Measurements from ENCODE around the gene OOSP3. TPM values are rescaled to one million over a fixed set of nuclear protein-coding genes. Genes with fewer than 3 reads are reported as not detected.

OOSP3 gene
- total and polyA plus RNA-seq, 2 donors (not counting 3 experiments of a cell fraction or from before 2014, with no cell fraction given) = not detected

DNA sequence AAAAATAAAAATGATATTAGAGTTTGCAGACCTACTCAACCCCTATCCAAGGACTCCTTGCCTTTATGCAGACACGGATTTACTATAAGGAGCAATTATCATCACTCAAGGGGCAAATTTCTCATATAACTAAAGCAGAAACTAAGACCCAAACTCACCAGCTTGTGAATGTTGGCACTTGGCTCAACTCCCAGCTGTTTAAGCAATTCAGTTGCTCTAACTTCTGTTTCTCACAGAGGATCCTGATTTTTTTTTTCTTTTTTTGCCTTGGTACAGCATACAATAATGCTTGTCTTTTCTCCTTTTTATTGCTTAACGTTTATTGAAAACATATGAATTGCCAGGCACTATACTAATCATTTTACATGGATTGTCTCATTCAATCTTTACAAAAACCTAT lies 23.7 kb upstream of the OOSP3 start:
- no peak overlapping the region for H2AFZ ChIP-seq (ENCODE audit: low read depth, low read length)
- no peak for TF ChIP-seq GATA2 (IDR thresholded peaks at IDR 0.05; ENCODE audit: insufficient read depth, insufficient read length, low read depth, low read length)
- no peak for TF ChIP-seq JUN (IDR thresholded peaks at IDR 0.05; ENCODE audit: borderline replicate concordance, insufficient read depth, insufficient read length, low read depth)
- TF ChIP-seq EZH2 (IDR thresholded peaks at IDR 0.05; ENCODE audit: borderline replicate concordance, low read depth, low read length, severe bottlenecking) = no peak
- no peak for TF ChIP-seq POLR2A (IDR thresholded peaks at IDR 0.05; ENCODE audit: low read depth, low read length)
- TF ChIP-seq POLR2AphosphoS5 (IDR thresholded peaks at IDR 0.05; ENCODE audit: insufficient read depth, low read depth, low read length) = no peak
- TF ChIP-seq FOS (IDR thresholded peaks at IDR 0.05; ENCODE audit: borderline replicate concordance, insufficient read depth, low read length) = no peak
- TF ChIP-seq MYC (IDR thresholded peaks at IDR 0.05; ENCODE audit: low read depth, low read length) = no peak
- TF ChIP-seq, protein P1, sequence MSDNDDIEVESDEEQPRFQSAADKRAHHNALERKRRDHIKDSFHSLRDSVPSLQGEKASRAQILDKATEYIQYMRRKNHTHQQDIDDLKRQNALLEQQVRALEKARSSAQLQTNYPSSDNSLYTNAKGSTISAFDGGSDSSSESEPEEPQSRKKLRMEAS (IDR thresholded peaks at IDR 0.05; ENCODE audit: insufficient read depth, insufficient read length) = no peak
- TF ChIP-seq, protein P2, sequence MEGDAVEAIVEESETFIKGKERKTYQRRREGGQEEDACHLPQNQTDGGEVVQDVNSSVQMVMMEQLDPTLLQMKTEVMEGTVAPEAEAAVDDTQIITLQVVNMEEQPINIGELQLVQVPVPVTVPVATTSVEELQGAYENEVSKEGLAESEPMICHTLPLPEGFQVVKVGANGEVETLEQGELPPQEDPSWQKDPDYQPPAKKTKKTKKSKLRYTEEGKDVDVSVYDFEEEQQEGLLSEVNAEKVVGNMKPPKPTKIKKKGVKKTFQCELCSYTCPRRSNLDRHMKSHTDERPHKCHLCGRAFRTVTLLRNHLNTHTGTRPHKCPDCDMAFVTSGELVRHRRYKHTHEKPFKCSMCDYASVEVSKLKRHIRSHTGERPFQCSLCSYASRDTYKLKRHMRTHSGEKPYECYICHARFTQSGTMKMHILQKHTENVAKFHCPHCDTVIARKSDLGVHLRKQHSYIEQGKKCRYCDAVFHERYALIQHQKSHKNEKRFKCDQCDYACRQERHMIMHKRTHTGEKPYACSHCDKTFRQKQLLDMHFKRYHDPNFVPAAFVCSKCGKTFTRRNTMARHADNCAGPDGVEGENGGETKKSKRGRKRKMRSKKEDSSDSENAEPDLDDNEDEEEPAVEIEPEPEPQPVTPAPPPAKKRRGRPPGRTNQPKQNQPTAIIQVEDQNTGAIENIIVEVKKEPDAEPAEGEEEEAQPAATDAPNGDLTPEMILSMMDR (IDR thresholded peaks at IDR 0.05; ENCODE audit: extremely low read depth in 1 of 2, insufficient read depth in 1 of 2, low read depth in 1 of 2, low read length in 2 of 2) = no peak
- H3K36me3 ChIP-seq (ENCODE audit: control insufficient read depth in 2 of 2, extremely low read depth in 1 of 2, insufficient read depth in 2 of 2, low read length in 2 of 2) = no peaks in the 10 kb centered on the region
- H3K4me3 ChIP-seq (replicated peaks in 1 of 3; ENCODE audit: insufficient read depth in 1 of 3, low read depth in 1 of 3, low read length in 3 of 3) = no peak overlapping the region
- ChIA-PET POLR2A (no interaction called here), CTCF (no interaction called here)
- no peak overlapping the region for H3K4me2 ChIP-seq (ENCODE audit: insufficient read depth, low read length)
- H3K79me2 ChIP-seq (ENCODE audit: control insufficient read depth, insufficient read depth, low read length) = no peaks in the 10 kb centered on the region
- no peaks in the 10 kb centered on the region for H4K20me1 ChIP-seq (replicated peaks; ENCODE audit: control insufficient read depth, extremely low read depth, insufficient read depth, low read length)
- BruUV-seq (replicated peaks) = no TSS peak
- no peaks in the 10 kb centered on the region for H3K9me1 ChIP-seq (replicated peaks; ENCODE audit: control insufficient read depth, extremely low read depth, insufficient read depth, low read length)
- intact Hi-C loops (cut with micrococcal nuclease) = no loop called here
- no peaks in the 10 kb centered on the region for H3K27me3 ChIP-seq (ENCODE audit: control insufficient read depth in 2 of 2, insufficient read depth in 2 of 2, low read length in 2 of 2)
- dilution Hi-C loops (cut with MboI; ENCODE audit: extremely low pct_ligation_motif_present, low sequenced_read_pairs) = no loop called here
- DNase-seq (ENCODE audit: low read depth, low spot score) (no peak), FAIRE-seq (no peak)
- no peak overlapping the region for H3K9ac ChIP-seq (replicated peaks; ENCODE audit: extremely low read depth, insufficient read depth, low read length)
- H3K4me1 ChIP-seq (ENCODE audit: control insufficient read depth, extremely low read depth, insufficient read depth, low read length) = peaks cover 14% of the 10 kb centered on the region
- no peak overlapping the region for H3K27ac ChIP-seq (ENCODE audit: insufficient read depth, low read depth, low read length)
- H3K9me3 ChIP-seq (replicated peaks; ENCODE audit: control insufficient read depth, insufficient read depth, low read length) = no peaks in the 10 kb centered on the region

Measured in endothelial cell of umbilical vein (primary cell).